Measurements from ENCODE around the gene PLCL2.

PLCL2 gene

GRCh38 chr3:17054301-17054981 lies 169.7 kb downstream of the PLCL2 start:
- no peak for FAIRE-seq

- no peak for FAIRE-seq
Observed at GRCh38 chr3:17054982-17055343, 170.2 kb downstream of the PLCL2 start.

GRCh38 chr3:17055374-17056276 lies 170.9 kb downstream of the PLCL2 start:
- FAIRE-seq: no peak

GRCh38 chr3:17057321-17057720 lies 172.6 kb downstream of the PLCL2 start:
- no peak for FAIRE-seq

- no peak for FAIRE-seq
Observed at GRCh38 chr3:17059989-17060550, 175.3 kb downstream of the PLCL2 start.

GRCh38 chr3:17061005-17061404 lies 176.2 kb downstream of the PLCL2 start:
- no peak for FAIRE-seq

GRCh38 chr3:17062736-17063135 lies 178.0 kb downstream of the PLCL2 start:
- FAIRE-seq: no peak

- no peak for FAIRE-seq
Observed at GRCh38 chr3:17063596-17063995, 178.8 kb downstream of the PLCL2 start.

GRCh38 chr3:17065315-17065714 lies 180.6 kb downstream of the PLCL2 start:
- FAIRE-seq: no peak

GRCh38 chr3:17065881-17066280 lies 181.1 kb downstream of the PLCL2 start:
- no peak for FAIRE-seq

GRCh38 chr3:17069754-17070153 lies 185.0 kb downstream of the PLCL2 start:
- no peak for FAIRE-seq

GRCh38 chr3:17070161-17070959 lies 185.6 kb downstream of the PLCL2 start:
- no peak for FAIRE-seq

GRCh38 chr3:17074559-17074958 lies 189.8 kb downstream of the PLCL2 start:
- no peak for FAIRE-seq

- no peak for FAIRE-seq
Observed at GRCh38 chr3:17075358-17075757, 190.6 kb downstream of the PLCL2 start.

GRCh38 chr3:17075907-17076306 lies 191.2 kb downstream of the PLCL2 start:
- no peak for FAIRE-seq

- no peak for FAIRE-seq
Observed at GRCh38 chr3:17076940-17077605, 192.3 kb downstream of the PLCL2 start.

- FAIRE-seq: no peak
Observed at GRCh38 chr3:17077606-17078005, 192.9 kb downstream of the PLCL2 start.

- no peak for FAIRE-seq
Observed at GRCh38 chr3:17078926-17079465, 194.2 kb downstream of the PLCL2 start.

GRCh38 chr3:17079933-17080332 lies 195.2 kb downstream of the PLCL2 start:
- FAIRE-seq: no peak

- FAIRE-seq: no peak
Observed at GRCh38 chr3:17081520-17081919, 196.8 kb downstream of the PLCL2 start.

GRCh38 chr3:17087509-17087908 lies 202.8 kb downstream of the PLCL2 start:
- no peak for FAIRE-seq

- no peak for FAIRE-seq
Observed at GRCh38 chr3:17088017-17088416, 203.3 kb downstream of the PLCL2 start.

Measured in TTC549 (cell line).